ENCODE data around the gene ABCA13. TPM values are rescaled to one million over a fixed set of nuclear protein-coding genes. Genes with fewer than 3 reads are reported as not detected.

The ABCA13 gene
- total RNA-seq, 1 experiment from 2014 or later, result 0.76 TPM

DNA sequence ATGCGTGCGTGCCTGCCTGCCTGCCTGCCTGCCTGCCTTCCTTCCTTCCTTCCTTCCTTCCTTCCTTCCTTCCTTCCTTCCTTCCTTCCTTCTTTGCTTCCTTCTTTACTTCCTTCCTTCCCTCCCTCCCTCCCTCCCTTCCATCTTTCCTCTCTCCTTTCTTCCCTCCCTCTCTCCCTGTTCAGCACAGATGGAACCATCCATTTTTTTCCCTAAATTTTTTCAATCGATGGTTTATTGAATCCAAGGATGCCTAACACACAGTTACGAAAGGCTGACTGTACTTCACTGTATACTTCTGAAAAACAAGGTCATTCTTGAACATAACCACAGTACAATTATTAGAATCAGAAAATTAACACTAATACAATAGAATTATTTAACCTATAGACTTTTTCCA, 53.8 kb downstream of the ABCA13 start:
- no peaks in the 10 kb centered on the region for H4K20me1 ChIP-seq (ENCODE audit: insufficient read depth)
- peaks cover 18% of the 10 kb centered on the region; the same call in 1 of the 2 replicates for H3K27me3 ChIP-seq (ENCODE audit: insufficient read depth, low read depth)
- H2AFZ ChIP-seq, result no peak overlapping the region
- no peak overlapping the region for H3K27ac ChIP-seq
- H3K4me2 ChIP-seq, result no peak overlapping the region
- no peak for DNase-seq
- H3K9me3 ChIP-seq (ENCODE audit: insufficient read depth, low read depth), result no peaks in the 10 kb centered on the region
- H3F3A ChIP-seq (ENCODE audit: insufficient read depth, low read depth), result no peaks in the 10 kb centered on the region
- intact Hi-C loops (cut with micrococcal nuclease; ENCODE audit: unreplicated experiment), result no loop called here
- no peak overlapping the region for H3K4me3 ChIP-seq
- POLR2A ChIA-PET (ENCODE audit: unreplicated experiment), result interaction anchor here (0.9 kb wide), 1 partner anchor 9 kb away, joined by 7 read pairs; no protein-coding TSS in a partner anchor
- TF ChIP-seq EZH2 (IDR thresholded peaks at IDR 0.05; ENCODE audit: low read depth) (no peak), CTCF (conservative IDR thresholded peaks at IDR 0.05) (no peak)
- no peaks in the 10 kb centered on the region for H3K36me3 ChIP-seq (ENCODE audit: low read depth)
- CTCF ChIA-PET, result no interaction called here
- H3K4me1 ChIP-seq (replicated peaks; ENCODE audit: insufficient read depth), result no peaks in the 10 kb centered on the region
- H3K9me2 ChIP-seq (ENCODE audit: insufficient read depth), result no peaks in the 10 kb centered on the region
- no peaks in the 10 kb centered on the region for H3K79me2 ChIP-seq (ENCODE audit: low read depth)
- BruUV-seq (replicated peaks), result no TSS peak

DNA sequence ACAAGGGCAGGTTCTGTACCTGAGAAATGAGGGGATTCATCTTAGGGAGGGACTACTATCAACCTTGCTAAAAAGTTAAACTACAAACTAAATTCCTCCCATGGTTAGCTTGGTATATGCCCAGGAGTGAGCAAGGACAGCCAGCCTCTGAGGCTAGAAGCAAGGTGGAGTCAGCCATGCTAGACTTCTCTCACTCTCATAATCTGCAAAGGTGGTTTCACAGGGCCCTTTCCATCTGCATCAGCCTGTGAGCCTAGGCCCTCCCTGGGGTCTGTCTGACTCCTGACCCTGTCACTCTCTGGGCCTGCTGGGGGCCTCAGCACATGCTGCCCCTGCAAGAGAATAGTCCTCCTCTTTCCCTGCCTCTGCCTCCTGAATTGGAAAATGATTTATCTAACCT, 66.1 kb downstream of the ABCA13 start:
- no peak for DNase-seq
- Histone ChIP-seq H3F3A (ENCODE audit: insufficient read depth, low read depth) (no peaks in the 10 kb centered on the region), H3K4me3 (no peak overlapping the region), H3K36me3 (ENCODE audit: low read depth) (no peaks in the 10 kb centered on the region), H3K79me2 (ENCODE audit: low read depth) (no peaks in the 10 kb centered on the region), H3K9me2 (ENCODE audit: insufficient read depth) (no peaks in the 10 kb centered on the region), H3K27me3 (ENCODE audit: insufficient read depth, low read depth) (peaks cover 53% of the 10 kb centered on the region), H2AFZ (no peak overlapping the region), H3K27ac (no peak overlapping the region), H3K4me1 (replicated peaks; ENCODE audit: insufficient read depth) (no peaks in the 10 kb centered on the region), H3K4me2 (no peak overlapping the region), H4K20me1 (ENCODE audit: insufficient read depth) (no peaks in the 10 kb centered on the region), H3K9me3 (ENCODE audit: insufficient read depth, low read depth) (peaks cover 4% of the 10 kb centered on the region; the same call in 1 of the 2 replicates)
- ChIA-PET CTCF (no interaction called here), POLR2A (ENCODE audit: unreplicated experiment) (no interaction called here)
- intact Hi-C loops (cut with micrococcal nuclease; ENCODE audit: unreplicated experiment), result no loop called here
- TF ChIP-seq CTCF (conservative IDR thresholded peaks at IDR 0.05), result no peak
- TF ChIP-seq EZH2 (IDR thresholded peaks at IDR 0.05; ENCODE audit: low read depth), result no peak
- no TSS peak for BruUV-seq (replicated peaks)

- H3F3A ChIP-seq (ENCODE audit: insufficient read depth, low read depth), result no peaks in the 10 kb centered on the region
These were observed 71.6 kb downstream of the ABCA13 start for GRCh38 chr7:48242846-48243245.

More at GRCh38 chr7:48242846-48243245, 71.6 kb downstream of the ABCA13 start:
- Histone ChIP-seq H3K9me2 (ENCODE audit: insufficient read depth) (no peaks in the 10 kb centered on the region), H2AFZ (no peak overlapping the region), H3K27ac (no peak overlapping the region), H3K27me3 (ENCODE audit: insufficient read depth, low read depth) (peaks cover 81% of the 10 kb centered on the region), H3K4me3 (no peak overlapping the region), H3K9me3 (ENCODE audit: insufficient read depth, low read depth) (no peaks in the 10 kb centered on the region), H3K4me2 (no peak overlapping the region), H3K36me3 (ENCODE audit: low read depth) (no peaks in the 10 kb centered on the region), H4K20me1 (ENCODE audit: insufficient read depth) (no peaks in the 10 kb centered on the region), H3K79me2 (ENCODE audit: low read depth) (no peaks in the 10 kb centered on the region), H3K4me1 (replicated peaks; ENCODE audit: insufficient read depth) (no peaks in the 10 kb centered on the region)
- TF ChIP-seq EZH2 (IDR thresholded peaks at IDR 0.05; ENCODE audit: low read depth) (no peak), CTCF (conservative IDR thresholded peaks at IDR 0.05) (no peak)
- no peak for DNase-seq
- CTCF ChIA-PET, result no interaction called here
- intact Hi-C loops (cut with micrococcal nuclease; ENCODE audit: unreplicated experiment), result no loop called here
- no TSS peak for BruUV-seq (replicated peaks)
- POLR2A ChIA-PET (ENCODE audit: unreplicated experiment), result no interaction called here

Data from PC-9 (cell line).